ENCODE measurements around the gene RABGAP1L. TPM values are rescaled to one million over a fixed set of nuclear protein-coding genes. Genes with fewer than 3 reads are reported as not detected.

Gene RABGAP1L
- total and polyA plus RNA-seq, 2 of the 8 experiments (the other 6 are each of a cell fraction or from before 2014, with no cell fraction given), result 33.3 to 156 TPM

- 100% methylated on average over 1 of the region's 1 CpG; no CpG with 5 or more reads in 1 of the 2 experiments for WGBS, 2 experiments (ENCODE audit: extremely low coverage in 1 of 2, insufficient coverage in 1 of 2, insufficient read length in 1 of 2, insufficient replicate concordance in 2 of 2, low coverage in 1 of 2, low lambda C conversion rate in 2 of 2, missing lambda C conversion rate in 1 of 2)
- Histone ChIP-seq H4K91ac (replicated peaks; ENCODE audit: insufficient read length, low read length) (no peak overlapping the region), H2AFZ (ENCODE audit: low read length) (no peak overlapping the region), H3K18ac (ENCODE audit: extremely low read depth, low read length) (no peak overlapping the region), H4K8ac (ENCODE audit: extremely low read depth, insufficient read depth, low read length) (no peak overlapping the region), H2BK15ac (ENCODE audit: low read length) (no peak overlapping the region), H3K9ac (replicated peaks in 1 of 4; ENCODE audit: extremely low read depth in 1 of 4, low read depth in 3 of 4, low read length in 3 of 4) (no peak overlapping the region), H3K4me1 (replicated peaks in 1 of 4; ENCODE audit: control insufficient read depth in 3 of 4, insufficient read depth in 4 of 4, low read length in 3 of 4) (no peaks in the 10 kb centered on the region), H3K9me3 (ENCODE audit: insufficient read depth in 2 of 2, low read depth in 1 of 2, low read length in 1 of 2) (no peaks in the 10 kb centered on the region; a peak in 1 of 4 replicates), H4K20me1 (replicated peaks in 1 of 2; ENCODE audit: control insufficient read depth in 1 of 2, insufficient read depth in 2 of 2, low read length in 2 of 2) (no peaks in the 10 kb centered on the region), H3K4me3 (ENCODE audit: extremely low read depth in 1 of 4, insufficient read depth in 2 of 4, low read depth in 3 of 4, low read length in 4 of 4) (no peak overlapping the region), H3K56ac (replicated peaks; ENCODE audit: insufficient read length, low read depth, low read length) (no peak overlapping the region), H3K79me2 (ENCODE audit: control insufficient read depth in 1 of 2, insufficient read depth in 2 of 2, low read length in 2 of 2) (no peaks in the 10 kb centered on the region), H2AK5ac (ENCODE audit: low read depth, low read length) (no peak overlapping the region), H3K4ac (replicated peaks; ENCODE audit: insufficient read length, low read depth, low read length) (no peak overlapping the region), H3K79me1 (ENCODE audit: low read depth, low read length) (no peaks in the 10 kb centered on the region), H3K36me3 (ENCODE audit: control insufficient read depth in 2 of 4, insufficient read depth in 4 of 4, low read length in 3 of 4) (no peaks in the 10 kb centered on the region), H2BK12ac (ENCODE audit: low read depth, low read length) (no peak overlapping the region), H3K14ac (ENCODE audit: insufficient read length) (no peak overlapping the region), H3K27me3 (replicated peaks in 1 of 4; ENCODE audit: control insufficient read depth in 3 of 4, extremely low read depth in 1 of 4, insufficient read depth in 3 of 4, low read length in 3 of 4) (no peaks in the 10 kb centered on the region), H3K27ac (ENCODE audit: low read depth, low read length) (no peak overlapping the region), H2BK120ac (replicated peaks; ENCODE audit: low read depth, low read length) (no peak overlapping the region), H3K23ac (ENCODE audit: insufficient read length) (no peak overlapping the region), H4K5ac (ENCODE audit: insufficient read length, low read depth, low read length) (no peak overlapping the region), H3K23me2 (ENCODE audit: low read depth, low read length) (no peaks in the 10 kb centered on the region), H2BK20ac (ENCODE audit: low read length) (no peak overlapping the region), H2BK5ac (ENCODE audit: low read depth, low read length) (no peak overlapping the region), H3K4me2 (ENCODE audit: insufficient read depth in 1 of 2, low read depth in 2 of 2, low read length in 2 of 2) (no peak overlapping the region)
- no peak for TF ChIP-seq SAP30 (IDR thresholded peaks at IDR 0.05; ENCODE audit: insufficient read depth, insufficient replicate concordance, low read length)
- TF ChIP-seq SUZ12 (IDR thresholded peaks at IDR 0.05; ENCODE audit: low read length), result no peak
- POLR2A ChIA-PET (ENCODE audit: partially characterized antibody), result no interaction called here
- CTCF ChIA-PET (ENCODE audit: partially characterized antibody), result interaction anchor here (0.7 kb wide), 1 partner anchor 59 kb away, joined by 3 read pairs; no protein-coding TSS in a partner anchor
- no peak for FAIRE-seq
- no peak for DNase-seq (ENCODE audit: low read depth in 1 of 2, low spot score in 2 of 2)
These were observed 670.7 kb downstream of the RABGAP1L start for GRCh38 chr1:174829990-174830389.

All from H1 (cell line).